DMS79 (cell line): Measurements from ENCODE around the gene CD8B.
A peak's percentile ranks its signal among the peaks of the same experiment; 100 is the strongest.
"Not testable (repeated sequence)": the region's sequence is repeated elsewhere in the genome, so short reads cannot be mapped to it uniquely, and the experiment has no call there.

ENCODE experiments used
- DNase-seq: peaks from one replicate; lab custom pipeline; 2025; lab: John Stamatoyannopoulos, UW

Gene CD8B

GRCh38 chr2:86835548-86835889 is 26.2 kb downstream of the CD8B start:
- DNase-seq: not testable (repeated sequence)

- DNase-seq: no peak
Observed at GRCh38 chr2:86833315-86833714, 28.4 kb downstream of the CD8B start.

GRCh38 chr2:86832334-86833096 is 29.2 kb downstream of the CD8B start:
- no peak for DNase-seq

GRCh38 chr2:86831537-86831936 is 30.1 kb downstream of the CD8B start:
- DNase-seq: no peak

- no peak for DNase-seq
Observed at GRCh38 chr2:86826951-86827350, 34.7 kb downstream of the CD8B start.

- no peak for DNase-seq
Observed at GRCh38 chr2:86825693-86826381, 35.8 kb downstream of the CD8B start.

GRCh38 chr2:86825036-86825692 is 36.5 kb downstream of the CD8B start:
- DNase-seq: no peak

GRCh38 chr2:86822668-86823345 is 38.9 kb downstream of the CD8B start:
- DNase-seq: no peak

GRCh38 chr2:86821842-86822241 is 39.8 kb downstream of the CD8B start:
- DNase-seq: no peak

GRCh38 chr2:86821306-86821705 is 40.4 kb downstream of the CD8B start:
- DNase-seq: peak; percentile 32

GRCh38 chr2:86818957-86819356 is 42.7 kb downstream of the CD8B start:
- no peak for DNase-seq

- no peak for DNase-seq
Observed at GRCh38 chr2:86818114-86818801, 43.4 kb downstream of the CD8B start.

- no peak for DNase-seq
Observed at GRCh38 chr2:86815611-86816010, 46.1 kb downstream of the CD8B start.

GRCh38 chr2:86809481-86810121 is 52.1 kb downstream of the CD8B start:
- DNase-seq: no peak

- peak; percentile 87 for DNase-seq
Observed at GRCh38 chr2:86808315-86809161, 53.1 kb downstream of the CD8B start.

- DNase-seq: peak; percentile 77
Observed at GRCh38 chr2:86807468-86808275, 54.0 kb downstream of the CD8B start.

- no peak for DNase-seq
Observed at GRCh38 chr2:86807133-86807467, 54.6 kb downstream of the CD8B start.

GRCh38 chr2:86806059-86806857 is 55.4 kb downstream of the CD8B start:
- DNase-seq: no peak
